HepG2 (cell line): ENCODE data around the gene ANKRD27. TPM values are rescaled to one million over a fixed set of nuclear protein-coding genes. Genes with fewer than 3 reads are reported as not detected.
A peak's percentile ranks its signal among the peaks of the same experiment; 100 is the strongest.

ENCODE experiments used
- MAZ ChIP-seq, 2 experiments: sonication (generic) in 1 of 2; formaldehyde crosslinking in 1 of 2; IDR thresholded peaks; 2 replicates each; pipeline versions ENCODE4 v1.5.0 to v1.6.1; 2012 to 2020; ENCODE audit warnings: low read depth in 2 of 2, mild to moderate bottlenecking in 2 of 2, borderline replicate concordance in 1 of 2, improper control_type of control experiment in 1 of 2, low read length in 1 of 2, missing genetic modification reagents in 1 of 2, moderate library complexity in 1 of 2
- REXO4 ChIP-seq: sonication (generic); formaldehyde crosslinking; IDR thresholded peaks from 2 replicates; pipeline ENCODE4 v1.8.0; 2022; ENCODE audit warnings: missing genetic modification reagents, mild to moderate bottlenecking, borderline replicate concordance
- SALL1 ChIP-seq: sonication (generic); formaldehyde crosslinking; IDR thresholded peaks from 2 replicates; pipeline ENCODE4 v1.8.0; 2022; ENCODE audit warnings: mild to moderate bottlenecking, missing genetic modification reagents
- TCF12 ChIP-seq, 2 experiments: fragments of 450-650 bp in 1 of 2; sonication (generic) in 1 of 2; formaldehyde crosslinking in 1 of 2; IDR thresholded peaks; 2 replicates each; pipeline versions ENCODE4 v1.6.1 to v1.8.0; 2017 to 2022; ENCODE audit warnings: antibody characterized with exemption in 1 of 2, mild to moderate bottlenecking in 1 of 2, missing genetic modification reagents in 1 of 2, moderate library complexity in 1 of 2
- ZNF530 ChIP-seq: sonication (generic); formaldehyde crosslinking; IDR thresholded peaks from 2 replicates; pipeline ENCODE4 v1.5.0; 2020; ENCODE audit warnings: low read depth, mild to moderate bottlenecking, missing genetic modification reagents
- polyA plus RNA-seq, 8 experiments: library from polyadenylated mRNA; depleted of rRNA in 3 of 8; stranded (reverse) in 7 of 8; unstranded in 1 of 8; fragments of >200 nt; fragmentation: Illumina TruSeq in 4 of 8; extraction: Trizol in 4 of 8; gene quantifications; 2 replicates each; pipeline versions ENCODE4 v1.2.1 to v1.2.3, GENCODE V29; 2011 to 2016; ENCODE audit warnings: low read depth in 4 of 8, missing spikeins in 1 of 8, mixed read lengths in 1 of 8; ENCODE audit not compliant: insufficient read depth in 1 of 8
- total RNA-seq, 5 experiments: library from RNA; depleted of rRNA; stranded (reverse); fragments of >200 nt; fragmentation: Illumina TruSeq; extraction: Trizol; gene quantifications; 2 replicates each; pipeline ENCODE4 v1.2.3, GENCODE V29; 2016; ENCODE audit warnings: low read depth in 1 of 5
- TF ChIP-seq, protein P1 (sequence below): sonication (generic); formaldehyde crosslinking; IDR thresholded peaks from 2 replicates; pipeline ENCODE4 v1.4.0; 2020; ENCODE audit warnings: mild to moderate bottlenecking, missing genetic modification reagents
- TF ChIP-seq, protein P2 (sequence below): sonication (generic); formaldehyde crosslinking; conservative IDR thresholded peaks from 2 replicates; pipeline ENCODE4 v1.4.0; 2020; ENCODE audit warnings: missing genetic modification reagents
- TF ChIP-seq, protein P3 (sequence below): sonication (generic); formaldehyde crosslinking; IDR thresholded peaks from 2 replicates; pipeline ENCODE4 v1.4.0; 2020; ENCODE audit warnings: mild to moderate bottlenecking, missing genetic modification reagents
- TF ChIP-seq, protein P4 (sequence below): sonication (generic); formaldehyde crosslinking; IDR thresholded peaks from 2 replicates; pipeline ENCODE4 v1.4.0; 2020; ENCODE audit warnings: mild to moderate bottlenecking, low read depth, missing genetic modification reagents

The ANKRD27 gene
- total and polyA plus RNA-seq, 2 of the 13 experiments (the other 11 are each of a cell fraction or from before 2014, with no cell fraction given): 22.2 to 23.7 TPM

DNA sequence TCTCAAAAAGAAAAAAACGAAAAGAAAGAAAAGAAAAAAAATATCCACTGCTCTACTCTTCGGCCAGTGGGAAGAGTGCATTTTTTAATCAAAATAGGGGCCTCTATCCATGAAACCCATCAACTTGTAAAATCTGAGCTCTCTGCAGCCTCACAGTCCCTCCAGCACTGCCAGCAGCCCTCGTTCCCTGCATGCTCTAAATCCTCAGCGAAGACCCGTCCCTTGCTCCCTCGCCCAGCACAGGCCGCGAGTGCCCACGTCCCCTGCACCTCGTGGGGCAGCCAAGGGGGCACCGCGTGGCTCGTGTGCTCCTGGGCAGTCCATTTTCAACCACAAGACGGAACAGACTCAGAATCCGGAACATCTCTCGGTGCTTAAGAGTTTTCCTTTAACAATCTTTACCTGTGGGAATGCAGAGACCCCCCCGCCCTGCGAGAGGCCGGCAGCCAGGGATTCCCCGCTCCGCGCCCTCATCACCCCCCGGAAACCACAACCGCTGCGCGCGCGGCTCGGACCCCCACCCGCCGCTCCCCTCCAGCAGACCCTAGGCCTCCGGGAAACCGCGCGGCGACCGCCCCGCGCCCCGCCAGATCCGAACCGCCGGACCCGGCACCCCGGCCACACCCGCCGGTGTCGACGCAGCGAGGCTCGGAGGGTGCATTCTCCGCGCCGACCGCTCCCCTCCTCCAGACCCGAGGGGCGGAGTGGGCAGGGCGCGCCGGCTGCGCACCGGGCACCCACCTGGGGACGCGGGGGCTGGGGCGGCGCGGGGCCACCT, 638 bp downstream of the ANKRD27 start (continued):
- TF ChIP-seq, protein P1, sequence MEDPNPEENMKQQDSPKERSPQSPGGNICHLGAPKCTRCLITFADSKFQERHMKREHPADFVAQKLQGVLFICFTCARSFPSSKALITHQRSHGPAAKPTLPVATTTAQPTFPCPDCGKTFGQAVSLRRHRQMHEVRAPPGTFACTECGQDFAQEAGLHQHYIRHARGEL (CRISPR knock-in tag): no peak
- TF ChIP-seq TCF12 (IDR thresholded peaks at IDR 0.05): no peak
- TF ChIP-seq TCF12 (CRISPR knock-in tag; IDR thresholded peaks at IDR 0.05): 0 out of 2 replicates have a peak, but pooled peaks have one; percentile 25
- TF ChIP-seq REXO4 (CRISPR knock-in tag): no peak
- TF ChIP-seq SALL1 (CRISPR knock-in tag): no peak
- TF ChIP-seq, protein P2, sequence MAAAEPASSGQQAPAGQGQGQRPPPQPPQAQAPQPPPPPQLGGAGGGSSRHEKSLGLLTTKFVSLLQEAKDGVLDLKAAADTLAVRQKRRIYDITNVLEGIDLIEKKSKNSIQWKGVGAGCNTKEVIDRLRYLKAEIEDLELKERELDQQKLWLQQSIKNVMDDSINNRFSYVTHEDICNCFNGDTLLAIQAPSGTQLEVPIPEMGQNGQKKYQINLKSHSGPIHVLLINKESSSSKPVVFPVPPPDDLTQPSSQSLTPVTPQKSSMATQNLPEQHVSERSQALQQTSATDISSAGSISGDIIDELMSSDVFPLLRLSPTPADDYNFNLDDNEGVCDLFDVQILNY: no peak
- TF ChIP-seq, protein P3, sequence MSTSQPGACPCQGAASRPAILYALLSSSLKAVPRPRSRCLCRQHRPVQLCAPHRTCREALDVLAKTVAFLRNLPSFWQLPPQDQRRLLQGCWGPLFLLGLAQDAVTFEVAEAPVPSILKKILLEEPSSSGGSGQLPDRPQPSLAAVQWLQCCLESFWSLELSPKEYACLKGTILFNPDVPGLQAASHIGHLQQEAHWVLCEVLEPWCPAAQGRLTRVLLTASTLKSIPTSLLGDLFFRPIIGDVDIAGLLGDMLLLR (CRISPR knock-in tag): peak; percentile 25; the same call in 1 of the 2 replicates
- TF ChIP-seq, protein P4, sequence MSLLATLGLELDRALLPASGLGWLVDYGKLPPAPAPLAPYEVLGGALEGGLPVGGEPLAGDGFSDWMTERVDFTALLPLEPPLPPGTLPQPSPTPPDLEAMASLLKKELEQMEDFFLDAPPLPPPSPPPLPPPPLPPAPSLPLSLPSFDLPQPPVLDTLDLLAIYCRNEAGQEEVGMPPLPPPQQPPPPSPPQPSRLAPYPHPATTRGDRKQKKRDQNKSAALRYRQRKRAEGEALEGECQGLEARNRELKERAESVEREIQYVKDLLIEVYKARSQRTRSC (CRISPR knock-in tag): no peak
- no peak for TF ChIP-seq ZNF530
- TF ChIP-seq MAZ (IDR thresholded peaks at IDR 0.05; ENCODE audit: borderline replicate concordance, low read depth, low read length): no peak
- no peak for TF ChIP-seq MAZ (CRISPR knock-in tag; IDR thresholded peaks at IDR 0.05; ENCODE audit: low read depth)
